ENCODE measurements around the gene ERC1.

GRCh38 chr12:1435456-1435855 lies 444.4 kb downstream of the ERC1 start:
- TF ChIP-seq TAF1 (IDR thresholded peaks at IDR 0.05; ENCODE audit: low read depth) (no peak), EZH2 (IDR thresholded peaks at IDR 0.05; ENCODE audit: borderline replicate concordance, insufficient read depth, low read length, poor library complexity, severe bottlenecking) (no peak), MXI1 (conservative IDR thresholded peaks at IDR 0.05; ENCODE audit: poor library complexity, severe bottlenecking) (no peak), CTCF (IDR thresholded peaks at IDR 0.05; ENCODE audit: poor library complexity, severe bottlenecking) (no peak), EP300 (conservative IDR thresholded peaks at IDR 0.05; ENCODE audit: poor library complexity, severe bottlenecking) (no peak), POLR2AphosphoS5 (IDR thresholded peaks at IDR 0.05) (no peak), RAD21 (conservative IDR thresholded peaks at IDR 0.05) (no peak), REST (IDR thresholded peaks at IDR 0.05; ENCODE audit: borderline replicate concordance) (no peak), SMC3 (conservative IDR thresholded peaks at IDR 0.05; ENCODE audit: poor library complexity) (no peak)

Measured in neural cell (in vitro differentiated cells).